NOMO-1 treated with dmso at 0.1 percent for 144 hours (cell line): ENCODE measurements around the gene GPATCH1.
A peak's percentile ranks its signal among the peaks of the same experiment; 100 is the strongest.
"Not testable (repeated sequence)": the region's sequence is repeated elsewhere in the genome, so short reads cannot be mapped to it uniquely, and the experiment has no call there.

Source experiments
- DNase-seq: peaks from one replicate; lab custom pipeline; 2025; ENCODE audit not compliant: unreplicated experiment; lab: John Stamatoyannopoulos, UW

Gene GPATCH1, protein sequence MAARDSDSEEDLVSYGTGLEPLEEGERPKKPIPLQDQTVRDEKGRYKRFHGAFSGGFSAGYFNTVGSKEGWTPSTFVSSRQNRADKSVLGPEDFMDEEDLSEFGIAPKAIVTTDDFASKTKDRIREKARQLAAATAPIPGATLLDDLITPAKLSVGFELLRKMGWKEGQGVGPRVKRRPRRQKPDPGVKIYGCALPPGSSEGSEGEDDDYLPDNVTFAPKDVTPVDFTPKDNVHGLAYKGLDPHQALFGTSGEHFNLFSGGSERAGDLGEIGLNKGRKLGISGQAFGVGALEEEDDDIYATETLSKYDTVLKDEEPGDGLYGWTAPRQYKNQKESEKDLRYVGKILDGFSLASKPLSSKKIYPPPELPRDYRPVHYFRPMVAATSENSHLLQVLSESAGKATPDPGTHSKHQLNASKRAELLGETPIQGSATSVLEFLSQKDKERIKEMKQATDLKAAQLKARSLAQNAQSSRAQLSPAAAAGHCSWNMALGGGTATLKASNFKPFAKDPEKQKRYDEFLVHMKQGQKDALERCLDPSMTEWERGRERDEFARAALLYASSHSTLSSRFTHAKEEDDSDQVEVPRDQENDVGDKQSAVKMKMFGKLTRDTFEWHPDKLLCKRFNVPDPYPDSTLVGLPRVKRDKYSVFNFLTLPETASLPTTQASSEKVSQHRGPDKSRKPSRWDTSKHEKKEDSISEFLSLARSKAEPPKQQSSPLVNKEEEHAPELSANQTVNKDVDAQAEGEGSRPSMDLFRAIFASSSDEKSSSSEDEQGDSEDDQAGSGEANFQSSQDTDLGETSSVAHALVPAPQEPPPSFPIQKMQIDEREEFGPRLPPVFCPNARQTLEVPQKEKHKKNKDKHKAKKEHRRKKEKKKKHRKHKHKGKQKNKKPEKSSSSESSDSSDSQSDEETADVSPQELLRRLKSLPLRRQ

GRCh38 chr19:33080761-33081681, at the start of gene GPATCH1:
Gene GPATCH1 (plus strand): TSS chr19:33081181. CDS start chr19:33081194, 13 bp downstream.
- peak; percentile 79 for DNase-seq

DNA sequence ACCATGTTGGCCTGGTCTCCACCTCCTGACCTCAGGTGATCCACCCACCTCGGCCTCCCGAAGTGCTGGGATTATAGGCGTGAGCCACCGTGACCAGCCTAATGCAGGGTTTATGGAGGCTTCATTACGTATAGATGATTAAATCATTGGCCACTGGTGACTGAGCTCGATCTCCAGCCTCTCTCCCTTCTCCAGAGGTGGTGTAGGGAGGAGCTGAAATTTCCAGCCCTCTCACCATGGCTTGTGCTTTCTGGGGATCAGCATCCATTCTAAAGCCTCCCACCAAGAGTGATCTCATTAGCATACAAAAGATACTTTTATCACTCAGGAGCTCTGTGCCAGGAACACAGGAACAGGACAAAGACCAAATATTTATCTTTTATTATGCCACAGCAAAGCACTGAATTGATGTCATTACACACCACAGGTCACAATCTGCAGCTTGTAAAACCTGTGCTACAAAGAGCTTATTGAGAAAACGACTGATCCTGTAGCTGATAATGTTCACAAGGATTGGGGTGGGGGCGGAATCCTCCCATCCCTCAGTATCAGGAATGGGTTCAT, 48.7 kb upstream of the GPATCH1 start:
- no peak for DNase-seq

DNA sequence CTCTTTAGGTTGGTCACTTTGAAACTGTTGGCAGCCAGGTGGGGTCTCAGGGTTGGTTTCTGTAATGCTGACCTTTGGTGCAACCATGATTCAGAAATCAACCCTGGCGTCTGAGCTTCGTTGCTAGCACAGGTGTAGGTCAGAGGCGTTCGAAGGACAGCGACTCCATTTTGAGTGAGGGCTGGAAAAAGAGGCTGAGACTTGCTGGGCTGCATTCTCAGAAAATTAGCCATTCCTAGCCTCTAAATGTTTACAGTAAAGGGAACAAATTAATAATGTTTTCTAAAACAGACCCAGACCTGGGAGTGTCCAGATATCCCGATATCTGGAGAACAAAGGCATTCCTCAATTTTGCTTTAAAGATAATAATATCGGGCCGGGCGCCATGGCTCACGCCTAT, 45.5 kb upstream of the GPATCH1 start:
- no peak for DNase-seq

DNA sequence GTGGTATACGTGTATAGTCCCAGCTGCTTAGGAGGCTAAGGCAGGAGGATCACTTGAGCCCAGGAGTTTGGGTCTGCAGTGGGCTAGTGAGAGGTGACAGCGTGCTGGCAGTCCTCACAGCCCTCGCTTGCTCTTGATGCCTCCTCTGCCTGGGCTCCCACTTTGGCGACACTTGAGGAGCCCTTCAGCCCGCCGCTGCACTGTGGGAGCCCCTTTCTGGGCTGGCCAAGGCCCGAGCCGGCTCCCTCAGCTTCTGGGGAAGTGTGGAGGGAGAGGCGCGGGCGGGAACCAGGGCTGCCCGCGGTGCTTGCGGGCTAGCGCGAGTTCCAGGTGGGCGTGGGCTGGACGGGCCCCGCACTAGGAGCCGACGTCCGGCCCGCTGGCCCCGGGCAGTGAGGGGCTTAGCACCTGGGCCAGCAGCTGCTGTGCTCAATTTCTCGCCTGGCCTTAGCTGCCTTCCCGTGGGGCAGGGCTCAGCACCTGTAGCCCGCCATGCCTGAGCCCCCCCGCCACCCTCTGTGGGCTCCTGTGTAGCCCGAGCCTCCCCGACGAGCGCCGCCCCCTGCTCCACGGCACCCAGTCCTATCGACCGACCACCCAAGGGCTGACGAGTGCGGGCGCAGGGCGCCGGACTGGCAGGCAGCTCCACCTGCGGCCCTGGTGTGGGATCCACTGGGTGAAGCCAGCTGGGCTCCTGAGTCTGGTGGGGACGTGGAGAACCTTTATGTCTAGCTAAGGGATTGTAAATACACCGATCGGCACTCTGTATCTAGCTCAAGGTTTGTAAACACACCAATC, 44.4 kb upstream of the GPATCH1 start:
- not testable (repeated sequence) for DNase-seq

DNA sequence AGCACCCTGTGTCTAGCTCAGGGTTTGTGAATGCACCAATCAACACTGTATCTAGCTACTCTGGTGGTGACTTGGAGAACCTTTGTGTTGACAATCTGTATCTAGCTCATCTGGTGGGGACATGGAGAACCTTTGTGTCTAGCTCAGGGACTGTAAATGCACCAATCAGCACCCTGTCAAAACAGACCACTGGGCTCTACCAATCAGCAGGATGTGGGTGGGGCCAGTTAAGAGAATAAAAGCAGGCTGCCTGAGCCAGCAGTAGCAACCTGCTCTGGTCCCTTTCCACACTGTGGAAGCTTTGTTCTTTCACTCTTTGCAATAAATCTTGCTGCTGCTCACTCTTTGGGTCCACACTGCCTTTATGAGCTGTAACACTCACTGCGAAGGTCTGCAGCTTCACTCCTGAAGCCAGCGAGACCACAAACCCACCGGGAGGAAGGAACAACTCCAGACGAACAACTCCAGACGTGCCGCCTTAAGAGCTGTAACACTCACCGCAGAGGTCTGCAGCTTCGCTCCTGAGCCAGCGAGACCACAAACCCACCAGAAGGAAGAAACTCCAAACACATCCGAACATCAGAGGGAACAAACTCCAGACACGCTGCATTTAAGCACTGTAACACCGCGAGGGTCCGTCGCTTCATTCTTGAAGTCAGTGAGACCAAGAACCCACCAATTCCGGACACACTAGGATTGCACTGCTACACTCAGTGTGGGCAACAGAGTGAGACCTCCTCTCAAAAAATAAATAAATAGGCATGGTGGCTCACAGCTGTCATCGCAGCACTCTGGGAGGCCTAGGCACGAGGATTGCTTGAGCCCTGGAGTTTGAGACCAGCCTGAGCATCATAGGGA, 43.6 kb upstream of the GPATCH1 start:
- DNase-seq: not testable (repeated sequence)

DNA sequence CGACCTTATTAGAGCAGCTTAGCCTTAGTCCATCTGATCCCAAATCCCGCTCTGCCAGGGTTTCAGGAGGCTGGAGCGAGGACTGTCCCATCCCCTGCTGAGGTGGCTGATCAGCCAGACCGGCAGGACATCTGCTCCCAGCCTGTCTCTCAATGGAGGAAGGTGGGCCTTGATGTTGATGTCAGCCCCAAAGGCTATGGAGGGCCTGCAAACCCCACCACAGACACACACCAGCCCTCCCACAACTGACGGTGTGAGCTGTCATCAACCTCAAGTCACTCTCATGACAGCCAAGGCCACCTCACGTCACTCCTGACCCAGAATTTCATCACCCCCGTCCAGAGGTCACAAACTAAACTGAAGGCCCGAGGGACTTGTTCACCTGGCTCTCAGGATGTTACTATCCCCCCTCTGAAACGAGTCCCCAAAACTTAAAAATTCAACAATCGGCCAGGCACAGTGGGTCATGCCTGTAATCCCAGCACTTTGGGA, 41.8 kb upstream of the GPATCH1 start:
- DNase-seq: no peak

- no peak for DNase-seq
Measured at GRCh38 chr19:33039815-33040214, 41.2 kb upstream of the GPATCH1 start.

DNA sequence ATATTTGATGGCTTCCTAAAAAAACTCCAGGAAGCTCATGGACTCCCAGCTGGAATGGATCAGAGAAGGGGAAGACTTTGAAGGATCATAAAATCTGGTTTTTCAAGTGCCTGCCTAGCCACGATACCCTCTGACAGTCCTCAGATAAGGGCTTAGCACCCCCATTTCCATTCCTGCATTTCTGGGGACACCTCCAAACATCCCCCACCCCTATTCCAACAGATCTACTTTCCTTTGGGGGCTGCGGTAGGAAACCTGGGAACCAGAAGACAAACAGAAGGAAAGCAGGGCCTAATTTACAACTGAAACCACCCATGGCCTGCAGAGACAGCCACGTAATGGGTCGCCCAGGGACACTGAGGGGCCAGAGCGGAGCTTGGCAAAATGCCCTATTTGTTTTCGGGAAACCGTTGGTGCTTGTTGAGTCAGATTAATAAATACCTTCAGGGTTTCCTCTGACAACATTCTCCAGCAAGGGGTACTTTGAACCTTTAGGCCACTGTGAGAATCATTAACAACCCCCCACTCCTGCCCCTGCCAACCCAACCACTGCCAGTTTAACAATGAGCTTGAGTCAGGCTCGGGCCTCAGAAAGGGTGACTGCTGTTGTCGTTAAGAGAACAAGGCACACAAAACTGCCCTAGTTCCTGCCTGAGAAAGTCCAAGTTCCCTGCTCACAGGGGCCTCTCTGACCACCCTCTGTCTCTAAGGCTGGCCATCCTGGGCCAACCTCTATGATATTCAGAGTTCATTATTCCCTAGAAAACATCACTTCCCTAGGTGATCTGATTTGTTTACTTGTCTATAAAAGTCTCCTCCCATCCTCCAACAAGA, 39.8 kb upstream of the GPATCH1 start:
- no peak for DNase-seq

DNA sequence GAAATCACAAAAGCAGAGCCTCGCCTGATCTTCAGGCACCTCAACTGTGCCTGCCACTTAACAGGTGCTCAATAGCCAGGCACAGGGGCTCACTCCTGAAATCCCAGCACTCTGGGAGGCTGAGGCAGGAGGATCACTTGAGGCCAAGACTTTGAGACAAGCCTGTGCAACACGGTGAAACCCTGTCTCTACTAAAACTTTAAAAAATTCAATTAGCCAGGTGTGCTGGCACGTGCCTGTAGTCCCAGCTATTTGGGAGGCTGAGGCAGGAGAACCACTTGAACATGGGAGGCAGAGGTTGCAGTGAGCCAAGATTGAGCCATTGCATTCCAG, 39.2 kb upstream of the GPATCH1 start:
- DNase-seq: not testable (repeated sequence)

GRCh38 chr19:33047422-33047821, 33.6 kb upstream of the GPATCH1 start:
- DNase-seq: no peak

DNA sequence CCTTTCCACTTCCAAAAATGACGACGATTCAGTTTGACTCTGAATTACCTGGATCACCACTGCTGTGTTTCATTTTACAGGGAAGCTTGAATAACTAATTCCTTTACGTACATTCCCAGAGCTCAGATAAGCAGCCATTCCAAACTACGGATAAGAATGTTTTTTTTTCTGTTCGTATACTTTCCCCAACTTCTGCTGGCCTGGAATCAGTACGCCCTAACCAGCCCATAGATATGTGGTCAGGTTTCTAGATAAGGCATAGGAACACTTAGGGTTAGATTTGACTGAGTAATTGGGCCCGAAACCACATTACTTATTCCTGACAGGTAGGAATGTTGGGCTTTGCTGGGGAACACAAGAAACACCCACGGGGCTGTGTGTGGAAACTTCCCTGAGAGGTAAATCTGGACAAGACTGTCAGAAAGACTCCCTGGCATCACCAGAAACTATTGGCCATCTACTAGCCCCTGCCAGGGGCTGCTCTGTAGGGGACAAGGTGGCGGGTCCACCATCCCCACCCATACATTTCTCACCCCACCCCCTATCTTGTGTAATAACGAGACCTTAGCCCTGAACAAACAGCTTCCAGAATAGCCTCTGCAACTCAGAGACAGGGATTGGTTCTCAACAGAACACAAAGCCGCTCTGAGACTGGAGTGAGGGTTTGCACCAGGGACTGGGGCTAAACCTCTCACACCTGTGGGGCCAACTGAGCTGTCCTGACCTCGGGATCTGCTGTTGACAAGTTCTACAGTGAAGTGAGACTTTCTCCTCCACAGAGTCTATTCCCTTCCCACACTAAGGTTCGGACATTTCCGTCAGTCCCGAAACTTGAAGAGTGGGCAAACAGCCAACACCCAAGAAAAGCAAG, 31.9 kb upstream of the GPATCH1 start:
- no peak for DNase-seq

DNA sequence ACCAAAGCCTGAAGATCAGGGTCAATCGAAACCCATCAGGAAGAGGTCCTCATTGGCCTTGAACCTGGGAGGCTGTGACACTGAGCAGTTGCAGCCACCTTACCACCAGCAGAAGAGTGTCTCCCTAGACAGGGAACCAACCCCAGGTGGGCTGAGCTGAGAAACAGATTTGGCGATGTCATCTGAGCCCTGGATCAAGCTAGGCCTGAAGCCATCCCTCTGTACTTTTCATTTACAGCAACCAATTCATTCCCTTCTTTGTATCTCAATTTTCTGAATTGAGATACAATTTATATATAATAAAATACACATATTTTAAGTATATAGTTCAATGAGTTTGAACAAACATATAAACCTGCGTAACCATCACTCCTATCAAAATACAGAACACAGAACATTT, 30.9 kb upstream of the GPATCH1 start:
- no peak for DNase-seq

DNA sequence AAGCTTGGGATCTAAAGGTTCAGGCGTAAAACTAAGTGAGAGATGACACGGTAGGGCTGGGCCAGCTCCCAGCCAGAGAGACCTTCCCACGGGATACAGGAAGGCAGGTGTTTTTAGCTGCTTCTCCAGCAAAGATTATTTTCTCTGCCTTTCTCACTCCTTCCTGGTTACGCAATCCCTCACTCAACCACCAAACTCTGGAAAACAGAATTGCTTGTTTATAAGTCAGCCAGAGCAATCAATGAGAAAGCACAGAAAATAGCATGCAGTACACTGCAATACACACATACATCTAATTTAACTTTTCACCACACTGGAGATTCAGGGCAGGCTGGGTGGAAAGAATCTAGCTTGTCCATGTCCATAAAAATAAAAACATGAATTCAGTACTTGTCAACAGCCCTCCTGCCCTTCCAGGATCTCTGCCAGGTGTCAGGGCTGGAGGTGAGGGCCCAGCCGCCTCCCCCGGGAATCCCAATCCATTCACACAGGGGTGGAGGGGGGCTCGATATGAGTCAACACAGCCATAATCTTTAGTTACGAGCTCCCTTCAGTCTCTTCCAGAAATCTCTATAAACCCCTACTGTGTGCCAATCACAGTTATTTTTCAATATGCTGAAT, 28.5 kb upstream of the GPATCH1 start:
- no peak for DNase-seq

GRCh38 chr19:33054623-33055022, 26.4 kb upstream of the GPATCH1 start:
- DNase-seq: no peak

DNA sequence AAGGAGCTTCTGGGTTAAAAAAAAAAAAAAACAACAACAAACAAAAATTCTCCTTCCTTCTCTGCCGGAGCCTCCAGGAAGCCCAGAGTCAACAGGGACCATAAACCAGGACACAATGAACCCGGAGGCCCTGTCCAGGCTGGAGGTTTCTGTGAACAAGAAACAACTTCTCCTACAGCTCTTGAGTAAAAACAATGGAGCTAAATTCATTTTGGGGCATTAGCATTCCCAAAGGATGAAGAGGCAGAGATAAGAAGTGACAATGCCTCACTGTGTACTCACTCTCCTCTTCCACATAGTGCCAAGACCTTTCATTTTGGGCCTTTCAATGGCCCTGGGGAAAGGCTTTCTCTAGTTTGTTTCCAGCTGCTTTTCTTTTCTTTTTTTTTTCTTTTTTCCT, 25.3 kb upstream of the GPATCH1 start:
- DNase-seq: no peak

- DNase-seq: no peak
Measured at GRCh38 chr19:33060586-33060985, 20.4 kb upstream of the GPATCH1 start.

DNA sequence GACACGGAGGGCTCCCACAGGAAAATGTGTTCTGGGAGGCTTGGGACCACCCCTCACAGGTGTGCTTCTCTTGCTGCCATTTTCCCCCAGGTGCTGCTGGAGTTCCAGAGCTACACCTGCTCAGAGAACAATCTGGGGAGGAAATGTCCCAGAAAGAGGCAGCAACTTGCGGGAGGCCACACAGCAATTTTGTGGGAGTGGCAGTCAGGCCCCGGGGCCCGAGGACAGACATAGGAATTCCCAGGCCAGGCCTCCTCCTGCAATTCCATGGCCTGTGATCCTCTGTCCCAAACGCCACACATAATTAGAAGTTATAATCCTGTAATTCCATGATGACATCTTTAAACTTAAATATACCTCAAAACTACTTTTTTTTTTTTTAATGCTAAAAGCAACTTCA, 18.1 kb upstream of the GPATCH1 start:
- DNase-seq: no peak
